Inflammatory macrophage treated with lipopolysaccharide for 4 hours (primary cell): ENCODE results near the gene CDHR5.

Experiments
- DNase-seq: peaks from one replicate; pipeline ENCODE4 v3.0.0-alpha.2; 2020

Gene CDHR5

GRCh38 chr11:608791-609251 is 15.9 kb downstream of the CDHR5 start:
- no peak for DNase-seq

- DNase-seq: no peak
Measured at GRCh38 chr11:607971-608659, 16.6 kb downstream of the CDHR5 start.

DNA sequence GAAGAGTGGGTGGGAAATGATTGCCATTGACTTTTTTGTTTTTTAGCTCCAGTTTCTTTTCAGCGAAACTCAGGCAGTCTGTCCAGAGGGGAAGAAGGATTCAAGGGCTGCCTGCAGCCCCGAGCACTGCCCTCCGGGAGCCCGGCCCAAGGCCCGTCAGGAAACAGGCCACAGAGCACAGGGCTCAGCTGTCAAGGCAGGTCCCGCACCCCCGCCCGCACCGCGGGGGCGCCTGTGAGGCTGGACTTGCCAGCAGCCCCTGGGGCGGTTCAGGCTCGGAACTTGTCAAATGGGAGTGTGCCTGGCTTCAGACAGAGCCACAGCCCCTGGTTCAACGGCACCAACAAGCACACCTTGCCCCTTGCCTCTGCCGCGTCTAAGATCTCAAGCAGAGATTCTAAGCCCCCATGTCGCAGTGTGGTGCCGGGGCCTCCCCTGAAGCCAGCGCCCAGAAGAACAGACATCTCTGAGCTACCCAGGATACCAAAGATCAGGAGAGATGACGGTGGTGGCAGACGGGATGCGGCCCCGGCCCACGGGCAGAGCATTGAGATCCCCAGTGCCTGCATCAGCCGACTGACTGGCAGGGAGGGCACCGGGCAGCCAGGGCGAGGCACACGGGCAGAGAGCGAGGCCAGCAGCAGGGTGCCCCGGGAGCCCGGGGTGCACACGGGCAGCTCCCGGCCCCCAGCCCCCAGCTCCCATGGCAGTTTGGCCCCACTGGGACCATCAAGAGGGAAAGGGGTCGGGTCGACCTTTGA is 17.6 kb downstream of the CDHR5 start:
- no peak for DNase-seq

- no peak for DNase-seq
Measured at GRCh38 chr11:606245-606644, 18.5 kb downstream of the CDHR5 start.

DNA sequence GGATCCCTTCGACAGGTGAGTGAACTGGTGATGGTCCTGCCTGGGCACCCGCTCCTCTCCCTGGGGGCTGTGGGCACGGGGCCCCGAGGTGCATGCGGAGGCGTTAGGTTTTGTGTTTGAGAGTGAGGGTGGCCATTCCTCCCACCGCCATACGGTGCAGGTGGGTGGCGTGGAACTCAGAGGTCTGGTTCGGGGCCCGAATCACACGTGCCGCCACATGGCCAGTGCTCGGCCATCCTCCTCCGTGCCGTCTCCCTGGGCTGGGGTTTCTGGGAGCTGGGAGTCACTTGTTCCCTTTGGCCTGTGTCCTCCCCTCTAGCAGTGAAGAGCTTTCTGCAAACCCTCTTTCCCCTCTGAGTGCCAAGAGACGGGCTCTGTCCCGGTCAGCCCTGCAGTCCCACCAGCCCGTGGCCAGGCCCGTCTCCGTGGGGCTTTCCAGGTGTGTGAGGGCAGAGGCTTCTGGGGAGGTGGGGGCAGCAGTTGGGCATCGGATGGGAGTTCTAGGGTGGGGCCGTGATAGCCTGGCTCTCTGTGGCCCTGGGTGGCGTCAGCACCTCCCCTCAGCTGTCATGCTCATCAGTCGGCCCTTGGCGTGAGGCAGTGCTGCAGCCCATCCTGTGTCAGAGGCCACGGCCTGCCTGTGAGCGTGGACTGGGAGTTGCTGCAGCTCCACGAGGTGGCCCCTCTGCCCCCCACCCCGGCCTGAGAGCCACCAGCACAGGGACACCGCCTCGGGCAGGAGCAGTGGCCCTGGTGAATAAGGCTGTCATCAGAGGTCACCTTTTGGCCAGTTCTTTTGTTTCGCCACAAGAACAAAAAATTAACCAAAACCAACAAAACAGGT is 19.2 kb downstream of the CDHR5 start:
- no peak for DNase-seq

- no peak for DNase-seq
Measured at GRCh38 chr11:603154-603553, 21.6 kb downstream of the CDHR5 start.

DNA sequence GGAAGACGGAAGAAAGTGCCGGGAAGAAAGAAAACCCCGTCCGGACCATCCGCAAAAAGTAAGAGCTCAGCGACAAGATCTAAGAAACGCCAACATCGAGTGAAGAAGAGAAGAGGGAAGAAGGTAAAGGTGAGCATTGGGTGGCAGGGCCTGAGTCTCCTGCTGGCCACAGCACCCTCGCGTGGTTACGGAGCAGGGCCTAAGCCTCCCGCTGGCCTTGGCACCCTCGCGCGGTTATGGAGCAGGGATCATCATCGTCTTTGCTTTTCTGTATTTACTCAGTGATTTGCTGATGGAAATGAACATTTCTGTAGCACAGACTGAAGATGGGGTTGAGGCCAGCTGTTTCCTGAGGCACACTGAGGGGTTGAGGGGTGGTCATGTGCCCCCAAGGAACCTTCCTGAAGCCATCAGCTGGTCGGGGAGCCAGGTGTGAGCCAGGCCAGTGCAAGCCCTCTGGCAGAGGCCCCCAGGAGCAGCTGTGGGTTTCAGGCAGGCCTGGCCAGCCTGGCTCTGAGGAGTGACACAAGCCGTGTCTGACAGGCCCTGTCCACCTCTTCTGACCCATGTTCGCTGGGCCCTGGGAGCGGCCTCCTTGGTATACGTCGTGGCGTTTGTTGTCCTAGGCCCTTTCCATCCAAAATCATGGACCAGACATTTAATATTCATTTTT is 23.0 kb downstream of the CDHR5 start:
- DNase-seq: no peak

DNA sequence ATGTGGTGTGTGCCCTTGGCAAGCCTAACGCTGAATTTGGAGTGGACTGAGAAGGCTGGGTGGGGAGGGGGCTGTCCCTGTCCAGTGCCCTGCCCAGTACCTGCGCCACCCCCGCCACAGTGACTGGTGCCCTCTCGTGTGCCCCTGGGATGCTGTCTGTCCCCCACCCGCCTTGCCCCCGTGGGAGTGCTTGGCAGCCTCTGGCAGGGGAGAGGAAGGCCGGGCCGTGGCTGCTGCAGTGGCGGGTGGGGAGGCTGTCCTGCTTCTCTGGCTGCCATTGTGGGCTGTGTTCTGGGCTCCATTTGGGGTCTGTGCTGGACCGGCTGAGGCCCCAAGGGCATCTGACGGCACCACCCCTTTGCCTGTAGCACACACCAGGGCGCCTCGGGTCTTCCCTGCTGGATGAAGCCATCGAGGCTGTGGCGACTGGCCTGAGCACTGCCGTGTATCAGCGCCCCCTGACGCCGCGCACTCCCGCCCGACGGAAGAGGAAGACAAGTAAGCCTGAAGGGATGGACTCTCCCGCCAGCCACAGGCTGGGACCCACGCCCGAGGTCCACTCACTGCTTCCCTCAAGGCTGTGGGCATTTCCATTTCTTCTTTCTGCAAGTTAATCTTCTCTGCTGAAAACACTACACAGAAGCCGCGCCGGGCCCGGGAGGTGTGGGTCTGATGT is 26.6 kb downstream of the CDHR5 start:
- no peak for DNase-seq

GRCh38 chr11:597166-597725 is 27.5 kb downstream of the CDHR5 start:
- no peak for DNase-seq

- DNase-seq: no peak
Measured at GRCh38 chr11:596374-596773, 28.4 kb downstream of the CDHR5 start.

DNA sequence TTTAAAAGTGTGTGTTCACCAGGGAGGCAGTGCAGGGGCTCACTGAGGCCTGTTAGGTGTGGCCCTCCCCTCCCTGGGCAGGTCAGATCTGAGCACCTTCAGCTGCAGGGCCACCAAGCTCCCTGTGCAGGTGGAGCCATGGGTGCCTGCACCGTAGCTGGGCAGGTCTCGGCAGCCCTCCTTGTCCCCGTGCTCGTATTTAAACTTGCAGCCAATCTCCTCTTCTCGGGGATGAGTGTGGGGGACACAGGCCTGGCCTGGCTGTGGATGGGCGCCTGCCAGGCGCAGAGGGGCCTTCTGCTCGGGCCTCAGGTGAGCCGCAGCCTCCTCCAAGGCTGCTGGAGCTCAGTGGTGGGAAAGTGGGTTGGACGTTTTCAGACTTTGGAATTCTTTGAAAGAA is 29.4 kb downstream of the CDHR5 start:
- no peak for DNase-seq

DNA sequence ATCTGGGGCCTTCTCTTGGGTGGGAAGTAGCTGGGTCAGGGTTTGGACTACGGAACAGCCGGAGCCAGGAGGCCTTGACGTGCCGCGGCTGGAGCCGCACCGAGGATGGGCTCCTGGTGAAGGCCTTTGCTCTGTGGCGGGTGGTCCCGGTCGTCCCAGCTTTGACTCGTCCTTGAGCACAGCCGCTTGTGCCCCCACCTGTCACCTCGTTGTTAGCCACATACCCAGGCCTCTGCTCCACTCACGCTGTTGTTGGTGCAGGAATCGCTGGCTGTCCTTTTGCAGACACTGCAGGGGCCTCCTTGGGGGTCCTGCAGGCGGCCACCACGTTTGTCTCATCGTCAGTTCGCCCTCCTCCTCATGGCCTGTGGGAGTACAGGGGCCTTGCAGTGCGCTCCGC is 31.4 kb downstream of the CDHR5 start:
- DNase-seq: no peak

DNA sequence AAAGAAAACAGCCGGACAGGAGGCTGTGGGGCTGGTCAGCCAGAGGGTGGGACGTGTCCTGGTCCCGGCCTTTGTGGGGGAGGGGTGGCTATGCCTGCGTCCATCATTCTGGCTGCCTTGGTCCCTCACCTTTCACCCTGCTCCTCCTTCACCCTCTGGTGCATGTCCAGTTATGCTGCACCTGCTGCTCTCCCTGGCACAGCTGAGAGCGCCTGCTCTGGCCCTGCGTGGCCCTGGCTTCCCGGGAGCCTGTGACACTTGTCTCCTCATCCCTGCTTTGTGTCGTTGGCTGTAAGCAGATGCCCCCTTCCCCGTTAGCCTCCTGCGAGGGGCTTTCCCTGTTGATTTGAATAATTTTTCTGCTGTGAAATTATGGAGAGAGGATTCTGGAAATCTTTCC is 31.8 kb downstream of the CDHR5 start:
- no peak for DNase-seq

GRCh38 chr11:592501-592900 is 32.3 kb downstream of the CDHR5 start:
- DNase-seq: no peak

DNA sequence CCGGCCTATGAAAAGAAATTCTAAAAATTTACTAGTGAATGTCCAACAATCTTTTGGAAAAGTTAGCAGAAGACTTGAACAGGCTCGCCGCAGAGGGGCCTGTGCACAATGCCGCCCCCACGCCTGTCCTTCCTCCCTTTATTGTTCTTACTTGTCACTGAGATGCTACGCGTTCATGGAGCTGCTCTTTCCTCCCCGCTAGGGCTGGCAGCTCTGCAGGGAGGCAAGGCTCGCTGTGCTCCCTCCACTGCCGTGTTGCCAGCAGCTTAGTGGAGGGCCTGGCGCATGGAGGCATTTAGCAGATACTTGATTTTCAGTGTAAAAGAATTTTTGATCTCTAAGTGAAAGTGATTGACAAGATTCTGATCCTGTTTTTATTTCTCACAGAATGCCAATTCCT is 33.8 kb downstream of the CDHR5 start:
- DNase-seq: no peak

DNA sequence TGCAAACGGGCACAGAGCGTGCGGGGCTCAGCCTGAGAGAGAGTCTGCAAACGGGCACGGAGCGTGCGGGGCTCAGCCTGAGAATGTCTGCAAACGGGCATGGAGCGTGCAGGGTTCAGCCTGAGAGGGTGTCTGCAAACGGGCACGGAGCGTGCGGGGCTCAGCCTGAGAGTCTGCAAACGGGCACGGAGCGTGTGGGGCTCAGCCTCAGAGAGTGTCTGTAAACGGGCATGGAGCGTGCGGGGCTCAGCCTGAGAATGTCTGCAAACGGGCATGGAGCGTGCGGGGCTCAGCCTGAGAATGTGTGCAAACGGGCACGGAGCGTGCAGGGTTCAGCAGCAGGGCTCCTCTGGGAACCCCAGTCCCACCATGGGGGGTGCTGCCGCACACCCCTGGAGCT is 35.0 kb downstream of the CDHR5 start:
- no peak for DNase-seq

DNA sequence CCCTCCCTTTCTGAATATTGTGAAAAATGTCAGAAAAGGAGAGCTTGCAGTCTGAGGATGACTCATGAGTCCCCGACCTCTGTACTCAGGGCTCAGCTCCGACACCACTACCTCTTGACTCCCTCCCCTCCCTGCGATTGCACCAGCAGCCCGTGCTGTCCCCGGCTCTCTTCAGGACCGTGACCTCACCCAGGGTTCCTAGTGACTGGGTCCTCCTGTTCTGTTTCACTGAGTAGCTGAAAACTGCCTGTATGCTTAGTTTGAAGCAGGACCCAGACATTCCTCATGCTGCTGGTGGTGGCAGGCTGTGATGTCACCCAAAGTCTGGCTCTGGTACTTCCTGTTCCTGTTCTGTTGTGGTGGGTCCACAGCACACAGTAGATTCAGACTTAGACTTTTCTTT is 36.8 kb downstream of the CDHR5 start:
- peak; percentile 95 for DNase-seq

GRCh38 chr11:587546-587945 is 37.2 kb downstream of the CDHR5 start:
- no peak for DNase-seq

- DNase-seq: no peak
Measured at GRCh38 chr11:586376-587316, 38.1 kb downstream of the CDHR5 start.

DNA sequence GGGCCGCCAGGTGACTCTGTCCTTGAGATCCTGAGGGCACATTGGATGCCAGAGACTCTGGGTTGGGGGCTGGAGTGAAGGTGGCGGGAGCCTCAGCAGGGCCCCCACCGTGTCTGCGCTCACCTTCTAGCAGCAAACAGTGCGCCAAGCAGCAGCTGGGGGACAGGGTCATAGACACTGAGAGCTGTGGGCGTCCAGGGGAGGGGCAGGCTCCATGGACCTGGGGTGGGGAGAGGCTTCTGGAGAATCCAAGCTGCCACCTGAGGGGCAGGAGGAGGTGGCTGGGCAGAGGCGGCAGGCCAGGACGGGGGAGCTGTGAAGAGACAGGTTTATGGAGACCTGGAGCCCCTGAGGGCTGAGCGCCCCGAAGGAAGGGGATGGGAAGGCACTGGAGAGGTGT is 40.5 kb downstream of the CDHR5 start:
- DNase-seq: no peak

DNA sequence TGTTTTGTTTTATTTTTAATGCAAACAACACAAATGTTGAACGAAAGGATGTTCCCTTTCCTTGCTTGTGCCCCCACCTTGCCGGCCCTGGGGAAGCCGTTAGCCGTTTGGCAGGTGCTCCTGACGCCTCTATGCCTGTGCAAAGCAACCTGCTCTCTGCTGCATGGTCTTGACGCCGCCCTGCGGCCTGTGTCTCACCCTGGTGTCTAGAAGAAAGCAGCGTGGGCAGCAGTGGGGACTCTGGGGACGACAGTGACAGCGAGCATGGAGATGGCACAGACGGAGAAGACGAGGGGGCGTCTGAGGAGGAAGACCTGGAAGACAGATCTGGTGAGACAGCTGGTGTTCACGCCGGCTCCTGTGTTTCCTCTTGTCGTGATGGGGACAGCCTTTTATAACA is 43.0 kb downstream of the CDHR5 start:
- no peak for DNase-seq
